Putamen (tissue), 1 donor: ENCODE data around the gene BEST4.
A peak's percentile ranks its signal among the peaks of the same experiment; 100 is the strongest.
"Not testable (repeated sequence)": the region's sequence is repeated elsewhere in the genome, so short reads cannot be mapped to it uniquely, and the experiment has no call there.

Experiments
- DNase-seq: peaks from one replicate; pipeline ENCODE4 v3.0.0-alpha.2; 2016; ENCODE audit warnings: low spot score

The BEST4 gene

DNA sequence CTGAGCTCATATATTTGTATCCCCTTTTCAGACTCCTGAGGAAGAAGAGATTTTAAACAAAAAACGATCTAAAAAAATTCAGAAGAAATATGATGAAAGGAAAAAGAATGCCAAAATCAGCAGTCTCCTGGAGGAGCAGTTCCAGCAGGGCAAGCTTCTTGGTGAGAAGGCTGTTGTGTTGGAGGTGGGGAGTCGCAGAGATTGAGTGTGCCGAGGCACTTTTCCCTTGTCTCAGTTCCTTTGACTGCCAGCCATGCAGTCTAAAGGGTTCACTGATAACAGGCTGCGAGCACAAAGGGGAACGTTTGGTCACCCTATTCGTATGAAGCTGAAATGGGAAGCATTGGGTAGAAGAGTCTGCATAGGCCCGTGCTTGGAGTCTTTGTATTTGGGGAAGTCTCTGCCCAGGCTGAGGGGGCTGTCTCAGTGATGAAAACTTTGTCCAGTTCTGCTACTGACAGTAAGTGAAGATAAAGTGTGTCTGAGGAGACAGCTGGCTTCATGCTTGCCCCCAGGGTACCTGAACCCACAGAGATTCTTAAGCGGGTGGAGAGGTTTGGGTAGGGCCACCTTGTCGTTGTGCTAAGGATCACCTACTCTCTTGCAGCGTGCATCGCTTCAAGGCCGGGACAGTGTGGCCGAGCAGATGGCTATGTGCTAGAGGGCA lies 9.9 kb downstream of the BEST4 start:
- no peak for DNase-seq

DNA sequence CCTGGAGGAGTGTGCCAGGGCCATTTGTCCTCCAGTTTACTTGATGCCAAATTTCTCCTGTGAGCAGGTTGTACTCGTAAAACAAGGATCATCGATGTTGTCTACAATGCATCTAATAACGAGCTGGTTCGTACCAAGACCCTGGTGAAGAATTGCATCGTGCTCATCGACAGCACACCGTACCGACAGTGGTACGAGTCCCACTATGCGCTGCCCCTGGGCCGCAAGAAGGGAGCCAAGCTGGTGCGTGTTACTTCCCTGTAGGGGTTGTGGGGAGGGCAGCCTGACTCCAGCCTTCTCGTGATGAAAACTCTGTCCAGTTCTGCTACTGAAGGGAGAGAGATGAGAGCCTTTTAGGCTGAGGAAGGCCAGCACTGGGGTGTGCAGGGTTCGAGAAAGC lies 10.4 kb downstream of the BEST4 start:
- no peak for DNase-seq

DNA sequence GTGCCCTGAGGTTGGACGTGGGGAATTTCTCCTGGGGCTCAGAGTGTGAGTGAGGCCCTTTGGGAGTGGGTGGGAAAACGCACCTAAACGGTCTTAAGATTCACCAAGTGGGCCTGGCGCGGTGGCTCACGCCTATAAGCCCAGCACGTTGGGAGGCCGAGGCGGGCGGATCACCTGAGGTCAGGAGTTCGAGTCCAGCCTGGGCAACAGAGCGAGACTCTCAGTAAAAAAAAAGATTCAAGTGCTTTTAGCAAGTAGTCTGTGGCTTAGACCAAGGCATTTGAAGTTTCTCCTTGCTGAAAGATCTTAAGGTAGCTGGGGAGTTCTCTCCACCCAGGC lies 11.3 kb downstream of the BEST4 start:
- DNase-seq, result no peak

DNA sequence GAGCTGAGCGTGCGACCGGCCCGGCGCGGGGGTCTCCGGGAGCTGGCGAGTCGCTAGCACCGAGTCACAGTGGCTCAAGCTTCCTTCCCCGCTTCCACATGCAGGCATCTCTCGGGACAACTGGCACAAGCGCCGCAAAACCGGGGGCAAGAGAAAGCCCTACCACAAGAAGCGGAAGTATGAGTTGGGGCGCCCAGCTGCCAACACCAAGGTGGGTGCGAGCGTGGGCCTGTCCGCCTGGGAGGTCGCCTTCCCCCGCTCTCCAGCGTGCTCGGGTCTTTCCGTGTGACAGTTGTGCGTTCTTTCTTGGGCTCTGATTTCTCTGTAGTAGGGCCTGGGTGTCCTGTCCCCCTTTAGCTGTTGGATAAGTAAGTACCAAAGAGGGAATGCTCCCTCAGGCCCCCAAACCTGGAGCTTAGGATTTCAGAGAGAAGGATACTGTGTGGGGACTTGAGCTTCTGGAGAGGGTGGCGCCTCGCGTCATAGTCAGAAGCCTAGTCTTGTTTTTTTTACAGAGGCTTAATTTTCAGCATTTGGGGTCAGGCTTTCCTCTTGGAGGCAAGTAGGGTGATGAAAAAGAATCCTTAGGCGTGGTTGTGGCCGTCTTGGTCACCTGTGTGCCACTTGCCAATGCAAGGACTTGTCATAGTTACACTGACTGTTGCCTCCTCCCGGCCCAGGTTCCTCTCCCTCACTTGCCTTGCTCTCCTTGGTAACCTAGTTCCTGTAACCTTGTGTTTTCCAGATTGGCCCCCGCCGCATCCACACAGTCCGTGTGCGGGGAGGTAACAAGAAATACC lies 11.8 kb downstream of the BEST4 start:
- DNase-seq, result no peak

DNA sequence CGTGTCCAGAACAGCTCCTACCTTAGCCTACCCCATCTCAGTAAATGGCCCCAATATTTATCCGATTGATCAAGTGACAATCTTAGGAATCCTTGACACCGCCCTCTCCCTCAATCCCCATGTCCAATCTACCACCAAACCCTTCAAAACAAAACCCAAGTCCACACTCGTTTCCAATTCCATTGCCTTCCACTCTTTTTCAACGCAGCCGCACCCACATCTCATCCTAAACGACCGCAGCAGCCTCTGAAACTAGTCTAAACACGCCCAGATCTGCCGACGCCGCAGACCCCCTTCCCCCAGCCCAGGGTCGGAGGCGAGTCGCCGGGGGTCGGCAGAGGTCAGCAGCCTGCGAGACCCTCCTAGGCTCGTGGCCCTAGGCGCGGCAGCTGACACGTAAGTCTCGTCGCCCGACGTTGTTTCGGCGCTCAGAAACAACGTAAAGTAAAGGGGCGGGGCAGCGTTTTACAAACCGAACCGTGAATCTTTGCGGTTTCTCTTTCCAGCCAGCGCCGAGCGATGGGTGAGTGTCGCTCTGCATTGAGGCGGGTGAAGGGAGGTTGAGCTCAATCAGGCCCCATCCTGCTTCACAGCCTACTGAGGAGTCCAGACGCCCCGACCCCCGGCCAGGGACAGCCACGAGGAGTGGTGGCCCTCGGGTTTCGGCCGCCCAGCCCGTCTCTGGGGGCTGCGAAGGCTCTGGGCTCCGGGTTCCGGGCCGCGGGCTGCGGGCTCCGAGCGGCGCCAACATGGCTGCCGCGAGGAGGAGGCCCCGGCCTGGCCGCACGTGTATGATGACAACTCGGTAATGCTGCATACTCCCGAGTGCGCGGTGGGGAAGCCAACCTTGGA lies 12.7 kb downstream of the BEST4 start, which contains the start of gene RPS8:
TSS of gene RPS8 (plus strand) at position 463 of the 852 bp plus-strand sequence. CDS start at position 520, 57 bp downstream.
- DNase-seq, result peak; percentile 93

DNA sequence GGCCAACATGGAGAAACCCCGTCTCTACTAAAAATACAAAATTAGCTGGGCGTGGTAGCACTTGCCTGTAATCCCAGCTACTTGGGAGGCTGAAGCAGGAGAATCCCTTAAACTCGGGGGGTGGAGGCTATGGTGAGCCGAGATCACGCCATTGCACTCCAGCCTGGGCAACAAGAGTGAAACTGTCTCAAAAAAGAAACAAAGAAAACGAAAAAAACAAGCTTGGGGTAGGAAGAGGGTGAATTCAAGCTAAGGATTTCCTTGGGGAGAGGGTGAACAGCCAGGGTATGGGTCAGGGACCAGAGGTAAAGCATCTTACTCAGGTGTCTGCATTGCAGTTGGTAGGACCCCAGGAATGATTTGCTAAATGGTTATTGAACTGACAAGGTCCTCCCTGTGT lies 21.5 kb downstream of the BEST4 start:
- DNase-seq, result not testable (repeated sequence)

DNA sequence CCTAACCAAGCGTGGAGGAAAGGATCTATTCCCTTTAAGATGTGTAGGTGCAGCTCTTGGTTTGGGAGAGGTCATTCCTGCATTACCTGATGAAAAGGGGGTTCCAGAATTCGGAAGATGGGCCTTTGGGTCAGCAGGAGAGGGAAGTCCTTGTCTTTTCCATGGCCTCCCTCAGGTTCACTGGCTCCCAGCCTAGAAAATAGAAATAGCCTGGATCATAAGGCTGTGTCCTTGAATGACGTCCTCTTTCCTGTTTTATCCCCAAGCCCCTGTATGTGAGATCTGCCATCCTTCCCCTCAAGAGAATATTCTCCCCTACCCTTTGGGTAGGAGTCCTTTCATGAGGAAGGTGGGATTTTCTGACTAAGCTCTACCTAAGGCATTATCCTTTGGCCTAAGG lies 27.1 kb downstream of the BEST4 start:
- no peak for DNase-seq

DNA sequence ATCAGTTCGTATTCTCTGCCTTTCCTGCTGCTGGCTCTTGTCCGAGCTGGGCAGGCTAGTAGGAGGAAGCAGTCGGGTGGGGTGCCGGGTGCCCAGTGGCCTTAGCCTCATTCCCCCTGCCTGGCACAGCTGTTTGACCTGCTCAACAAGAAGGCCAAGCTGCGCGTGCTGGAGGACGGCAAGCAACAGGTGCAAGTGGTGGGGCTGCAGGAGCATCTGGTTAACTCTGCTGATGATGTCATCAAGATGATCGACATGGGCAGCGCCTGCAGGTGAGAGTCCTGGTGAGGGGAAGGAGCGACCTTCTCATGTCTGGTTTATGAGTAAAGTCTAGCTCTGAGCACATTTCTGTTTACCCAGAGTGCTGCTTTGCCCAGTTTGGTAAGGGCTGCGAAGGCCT lies 28.9 kb downstream of the BEST4 start:
- DNase-seq, result no peak

DNA sequence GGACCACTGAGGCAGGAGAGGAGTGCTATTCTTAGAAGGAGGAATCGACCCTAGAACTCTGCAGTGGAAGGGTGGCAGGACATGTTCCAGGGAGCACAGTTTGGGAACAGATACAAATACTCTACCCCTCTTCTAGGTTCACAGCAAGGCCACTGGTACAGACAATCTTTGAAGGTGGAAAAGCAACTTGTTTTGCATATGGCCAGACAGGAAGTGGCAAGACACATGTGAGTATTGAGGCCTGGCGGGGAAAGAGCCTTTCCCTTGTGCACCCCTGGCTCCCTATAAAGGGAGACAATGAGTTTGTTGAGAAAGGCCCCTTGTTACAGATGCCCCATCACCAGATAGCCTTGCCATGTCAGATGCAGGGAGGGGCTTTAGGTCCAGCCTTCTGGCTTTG lies 30.6 kb downstream of the BEST4 start:
- DNase-seq, result no peak

DNA sequence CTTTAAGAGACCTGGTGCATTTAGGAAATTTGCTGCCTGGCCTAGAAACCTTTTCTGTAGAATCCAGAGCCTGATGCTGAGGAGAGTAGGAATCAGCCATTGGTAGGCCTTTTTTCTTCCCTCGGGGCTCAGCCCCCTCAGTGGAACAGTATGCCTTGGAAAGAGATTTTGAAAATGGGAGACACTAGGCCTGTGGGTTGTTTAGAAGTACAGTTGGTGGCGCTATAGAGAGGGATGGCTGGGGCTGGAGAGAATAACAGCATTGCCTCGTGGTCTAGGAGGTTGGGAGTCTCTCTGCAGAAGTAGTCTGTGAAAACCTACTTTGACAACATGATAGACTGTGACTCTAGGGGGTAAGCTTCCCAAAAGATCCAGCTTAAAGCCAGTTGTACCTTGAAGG lies 40.1 kb downstream of the BEST4 start:
- no peak for DNase-seq

DNA sequence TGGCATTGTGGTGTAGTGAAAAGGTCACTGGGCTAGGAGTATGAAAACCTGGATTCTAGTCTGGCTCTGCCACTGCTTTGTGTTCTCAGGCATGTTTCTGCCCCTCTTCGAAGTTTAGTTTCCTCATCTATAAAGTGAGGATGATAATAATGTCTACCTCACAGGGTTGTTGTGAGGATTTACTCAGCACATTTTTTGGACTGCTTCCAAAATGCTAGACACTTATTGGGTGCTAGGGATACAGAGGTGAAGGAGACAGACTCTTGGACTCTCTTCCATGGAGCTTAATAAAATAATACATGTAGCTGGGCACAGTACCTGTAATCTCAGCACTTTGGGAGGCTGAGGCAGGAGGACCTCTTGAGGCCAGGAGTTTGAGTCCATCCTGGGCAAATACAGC lies 44.8 kb downstream of the BEST4 start:
- DNase-seq, result no peak

DNA sequence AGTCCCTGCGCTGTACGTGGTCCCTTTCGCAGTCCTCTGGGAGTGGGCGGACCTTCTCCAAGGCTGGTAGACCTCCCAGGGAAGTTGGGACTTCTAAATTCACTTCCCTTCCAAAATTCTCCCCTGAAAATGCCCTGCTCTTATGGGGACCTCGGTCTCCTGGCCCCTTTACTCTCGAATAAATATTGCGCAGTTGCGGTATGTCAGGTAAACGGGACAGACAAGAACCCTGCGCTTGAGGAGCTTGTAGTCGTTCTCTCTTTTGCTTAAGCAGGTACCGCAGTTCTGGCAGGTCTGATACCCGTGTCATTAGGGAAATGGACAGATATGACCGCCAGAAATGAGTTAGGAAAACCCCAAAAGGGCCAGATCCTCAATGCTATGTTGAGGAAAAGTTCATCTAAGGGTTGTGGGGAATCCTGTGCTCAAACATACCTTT lies 47.8 kb downstream of the BEST4 start:
- DNase-seq, result no peak

DNA sequence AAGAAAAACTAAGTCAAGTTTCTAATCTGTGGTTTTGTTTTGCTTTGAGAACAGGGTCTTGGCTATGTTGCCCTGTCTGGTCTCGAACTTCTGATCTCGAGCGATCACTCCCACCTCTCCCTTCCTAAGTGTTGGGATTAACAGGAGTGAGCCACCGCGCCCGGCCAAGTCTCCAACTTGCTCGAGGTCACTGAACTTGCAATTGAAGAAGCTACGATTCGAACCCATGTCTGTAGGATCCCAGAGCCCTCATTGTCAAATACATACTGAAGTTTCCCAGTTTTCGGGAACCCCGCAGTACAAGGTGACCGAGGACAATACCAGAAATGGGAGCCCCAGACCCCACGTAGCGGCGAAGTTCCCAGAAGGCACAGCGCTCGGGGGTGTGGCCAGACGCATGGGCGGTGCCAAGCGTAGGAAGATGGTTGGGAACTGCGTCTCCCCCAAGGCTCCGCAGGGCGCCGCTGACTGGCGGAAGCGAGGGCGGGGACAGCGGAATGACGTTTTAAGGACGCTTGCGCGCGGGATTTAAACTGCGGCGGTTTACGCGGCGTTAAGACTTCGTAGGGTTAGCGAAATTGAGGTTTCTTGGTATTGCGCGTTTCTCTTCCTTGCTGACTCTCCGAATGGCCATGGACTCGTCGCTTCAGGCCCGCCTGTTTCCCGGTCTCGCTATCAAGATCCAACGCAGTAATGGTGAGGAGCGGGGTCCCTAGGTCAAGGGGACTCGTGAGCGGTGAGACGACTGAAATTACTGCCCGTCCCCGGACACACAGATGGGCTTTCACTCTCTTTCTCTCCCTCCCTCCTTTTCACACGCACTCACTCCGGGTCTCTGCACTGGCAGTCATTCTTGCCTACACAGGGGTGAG lies 48.4 kb downstream of the BEST4 start, which contains the start of gene KIF2C:
TSS of gene KIF2C (plus strand) at position 531 of the 872 bp plus-strand sequence. CDS start at position 627, 96 bp downstream.
- DNase-seq, result peak; percentile 96

DNA sequence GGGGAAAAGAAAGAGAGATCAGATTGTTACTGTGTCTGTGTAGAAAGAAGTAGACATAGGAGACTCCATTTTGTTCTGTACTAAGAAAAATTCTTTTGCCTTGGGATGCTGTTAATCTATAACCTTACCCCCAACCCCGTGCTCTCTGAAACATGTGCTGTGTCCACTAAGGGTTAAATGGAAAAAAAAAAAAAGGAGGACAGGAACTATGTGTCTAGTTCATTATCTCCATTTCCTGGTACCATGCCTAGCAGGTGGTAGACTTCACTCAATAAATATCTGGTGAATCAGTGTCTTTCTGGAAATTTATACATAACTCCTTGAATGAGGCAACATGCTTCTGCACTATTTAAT lies 49.0 kb downstream of the BEST4 start:
- DNase-seq, result not testable (repeated sequence)

DNA sequence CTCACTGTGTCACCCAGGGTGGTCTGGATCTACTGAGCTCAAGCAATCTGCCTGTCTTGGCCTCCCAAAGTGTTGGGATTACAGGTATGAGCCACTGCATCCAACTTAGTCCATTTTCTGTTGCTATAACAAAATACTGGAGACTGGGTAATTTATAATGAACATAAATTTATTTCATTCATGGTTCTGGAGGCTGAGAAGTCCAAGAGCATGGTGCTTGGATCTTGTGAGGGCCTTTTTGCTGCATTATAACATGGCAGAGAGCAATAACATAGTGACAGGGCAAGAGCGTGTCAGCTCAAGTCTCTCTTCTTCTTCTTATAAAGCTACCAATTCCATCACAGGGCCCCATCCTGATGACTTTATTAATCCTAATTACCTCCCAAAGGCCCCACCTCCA lies 52.0 kb downstream of the BEST4 start:
- DNase-seq, result no peak

DNA sequence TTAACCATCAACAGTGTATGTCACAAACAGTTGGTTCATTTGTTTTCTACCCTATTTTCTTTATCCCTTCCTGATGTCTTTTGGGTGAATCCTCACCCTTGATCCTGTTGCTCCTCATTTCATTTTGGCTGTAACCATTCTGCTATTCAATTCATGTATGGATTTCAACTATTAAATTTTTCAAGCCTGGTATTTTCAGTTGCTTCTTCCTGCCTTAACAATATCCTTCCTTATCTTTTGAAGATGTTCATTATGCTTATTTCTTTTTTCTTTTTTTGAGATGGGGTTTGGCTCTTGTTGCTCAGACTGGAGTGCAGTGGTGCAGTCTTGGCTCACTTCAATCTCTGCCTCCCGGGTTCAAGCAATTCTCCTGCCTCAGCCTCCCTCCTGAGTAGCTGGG lies 54.2 kb downstream of the BEST4 start:
- no peak for DNase-seq
